ENCODE measurements around the gene MCM3AP.
"Not testable (repeated sequence)": the region's sequence is repeated elsewhere in the genome, so short reads cannot be mapped to it uniquely, and the experiment has no call there.

The MCM3AP gene

GRCh38 chr21:46268371-46268770, 17.0 kb downstream of the MCM3AP start:
- no peak for DNase-seq

- no peak for DNase-seq
Measured at GRCh38 chr21:46266946-46267345, 18.5 kb downstream of the MCM3AP start.

- no peak for DNase-seq
Measured at GRCh38 chr21:46265736-46266525, 19.5 kb downstream of the MCM3AP start.

GRCh38 chr21:46264690-46265144, 20.7 kb downstream of the MCM3AP start:
- no peak for DNase-seq

- no peak for DNase-seq
Measured at GRCh38 chr21:46264046-46264689, 21.2 kb downstream of the MCM3AP start.

- no peak for DNase-seq
Measured at GRCh38 chr21:46256501-46256994, 28.9 kb downstream of the MCM3AP start.

GRCh38 chr21:46255758-46256337, 29.6 kb downstream of the MCM3AP start:
- DNase-seq = no peak

GRCh38 chr21:46255166-46255565, 30.2 kb downstream of the MCM3AP start:
- no peak for DNase-seq

GRCh38 chr21:46254208-46254975, 31.0 kb downstream of the MCM3AP start:
- DNase-seq = no peak

- DNase-seq = no peak
Measured at GRCh38 chr21:46253610-46254124, 31.7 kb downstream of the MCM3AP start.

GRCh38 chr21:46252840-46253239, 32.6 kb downstream of the MCM3AP start:
- no peak for DNase-seq

GRCh38 chr21:46250146-46250725, 35.2 kb downstream of the MCM3AP start:
- DNase-seq = no peak

- no peak for DNase-seq
Measured at GRCh38 chr21:46248827-46249226, 36.6 kb downstream of the MCM3AP start.

GRCh38 chr21:46248422-46248782, 37.0 kb downstream of the MCM3AP start:
- DNase-seq = no peak

- DNase-seq = no peak
Measured at GRCh38 chr21:46247699-46248421, 37.6 kb downstream of the MCM3AP start.

GRCh38 chr21:46246345-46246744, 39.1 kb downstream of the MCM3AP start:
- no peak for DNase-seq

- no peak for DNase-seq
Measured at GRCh38 chr21:46245213-46245915, 40.0 kb downstream of the MCM3AP start.

GRCh38 chr21:46244602-46245001, 40.8 kb downstream of the MCM3AP start:
- no peak for DNase-seq

GRCh38 chr21:46243960-46244361, 41.5 kb downstream of the MCM3AP start:
- DNase-seq = no peak

GRCh38 chr21:46243325-46243724, 42.1 kb downstream of the MCM3AP start:
- no peak for DNase-seq

- not testable (repeated sequence) for DNase-seq
Measured at GRCh38 chr21:46241577-46241976, 43.8 kb downstream of the MCM3AP start.

Measured in NCI-H510A treated with DMSO at 0.1 percent for 48 hours (cell line).